ENCODE data around the gene SLC25A45. TPM values are rescaled to one million over a fixed set of nuclear protein-coding genes. Genes with fewer than 3 reads are reported as not detected.

The SLC25A45 gene
- total and polyA plus RNA-seq, 2 donors (not counting 1 experiment from before 2014, with no cell fraction given) = 0.52 to 1.5 TPM

GRCh38 chr11:65384301-65384889 is 1.9 kb upstream of the SLC25A45 start:
- no peak overlapping the region for H2AFZ ChIP-seq (ENCODE audit: low read length)
- H4K20me1 ChIP-seq (ENCODE audit: control insufficient read depth, extremely low read depth, insufficient read depth, low read length) = no peaks in the 10 kb centered on the region
- H3K9me3 ChIP-seq (ENCODE audit: control insufficient read depth, insufficient read depth, low read depth, low read length) = no peaks in the 10 kb centered on the region
- peaks cover 23% of the 10 kb centered on the region for H3K79me2 ChIP-seq (ENCODE audit: control insufficient read depth, insufficient read depth, low read length)
- H3K4me2 ChIP-seq (ENCODE audit: extremely low read depth, insufficient read depth, low read length) = no peak overlapping the region
- DNase-seq (ENCODE audit: low read depth in 2 of 2) = peak; percentile 30 to 73
- TF ChIP-seq EZH2 (IDR thresholded peaks at IDR 0.05; ENCODE audit: low read length, missing control alignments) (no peak), CTCF (conservative IDR thresholded peaks at IDR 0.05 in 1 of 2, IDR thresholded peaks at IDR 0.05 in 1 of 2; ENCODE audit: low read depth in 1 of 2, low read length in 2 of 2) (no peak)
- no peak overlapping the region for H3K4me3 ChIP-seq (replicated peaks in 1 of 4; ENCODE audit: control extremely low read depth in 1 of 4, insufficient read depth in 1 of 4, low read depth in 3 of 4, low read length in 4 of 4)
- H3K27me3 ChIP-seq (ENCODE audit: control insufficient read depth, insufficient read depth, low read length) = no peaks in the 10 kb centered on the region
- no peaks in the 10 kb centered on the region for H3K36me3 ChIP-seq (ENCODE audit: control insufficient read depth, insufficient read depth, low read length)
- H3K9ac ChIP-seq (ENCODE audit: insufficient read depth, low read length) = no peak overlapping the region
- H3K27ac ChIP-seq (ENCODE audit: insufficient read depth, low read length) = peak overlapping the region; percentile 48
- peaks cover 39% of the 10 kb centered on the region for H3K4me1 ChIP-seq (ENCODE audit: control insufficient read depth, extremely low read depth, insufficient read depth, low read length)

- Histone ChIP-seq H3K4me1 (ENCODE audit: control insufficient read depth, extremely low read depth, insufficient read depth, low read length) (peaks cover 36% of the 10 kb centered on the region), H3K9me3 (ENCODE audit: control insufficient read depth, insufficient read depth, low read depth, low read length) (no peaks in the 10 kb centered on the region), H3K4me2 (ENCODE audit: extremely low read depth, insufficient read depth, low read length) (no peak overlapping the region), H3K36me3 (ENCODE audit: control insufficient read depth, insufficient read depth, low read length) (no peaks in the 10 kb centered on the region), H2AFZ (ENCODE audit: low read length) (no peak overlapping the region), H3K4me3 (replicated peaks in 1 of 4; ENCODE audit: control extremely low read depth in 1 of 4, insufficient read depth in 1 of 4, low read depth in 3 of 4, low read length in 4 of 4) (no peak overlapping the region), H3K27ac (ENCODE audit: insufficient read depth, low read length) (peak overlapping the region; percentile 48), H4K20me1 (ENCODE audit: control insufficient read depth, extremely low read depth, insufficient read depth, low read length) (no peaks in the 10 kb centered on the region), H3K27me3 (ENCODE audit: control insufficient read depth, insufficient read depth, low read length) (no peaks in the 10 kb centered on the region), H3K79me2 (ENCODE audit: control insufficient read depth, insufficient read depth, low read length) (peaks cover 18% of the 10 kb centered on the region), H3K9ac (ENCODE audit: insufficient read depth, low read length) (no peak overlapping the region)
- TF ChIP-seq CTCF (conservative IDR thresholded peaks at IDR 0.05 in 1 of 2, IDR thresholded peaks at IDR 0.05 in 1 of 2; ENCODE audit: low read depth in 1 of 2, low read length in 2 of 2) (no peak), EZH2 (IDR thresholded peaks at IDR 0.05; ENCODE audit: low read length, missing control alignments) (no peak)
- no peak for DNase-seq (ENCODE audit: low read depth in 2 of 2)
These were observed 1.3 kb upstream of the SLC25A45 start for GRCh38 chr11:65383778-65384177.

GRCh38 chr11:65382804-65383368 is 440 bp upstream of the SLC25A45 start:
- TF ChIP-seq EZH2 (IDR thresholded peaks at IDR 0.05; ENCODE audit: low read length, missing control alignments) = no peak
- TF ChIP-seq CTCF (conservative IDR thresholded peaks at IDR 0.05 in 1 of 2, IDR thresholded peaks at IDR 0.05 in 1 of 2; ENCODE audit: low read depth in 1 of 2, low read length in 2 of 2) = no peak
- H3K79me2 ChIP-seq (ENCODE audit: control insufficient read depth, insufficient read depth, low read length) = peaks cover 11% of the 10 kb centered on the region
- no peaks in the 10 kb centered on the region for H3K9me3 ChIP-seq (ENCODE audit: control insufficient read depth, insufficient read depth, low read depth, low read length)
- no peak overlapping the region for H2AFZ ChIP-seq (ENCODE audit: low read length)
- no peak for DNase-seq (ENCODE audit: low read depth in 2 of 2)
- no peaks in the 10 kb centered on the region for H4K20me1 ChIP-seq (ENCODE audit: control insufficient read depth, extremely low read depth, insufficient read depth, low read length)
- H3K27me3 ChIP-seq (ENCODE audit: control insufficient read depth, insufficient read depth, low read length) = no peaks in the 10 kb centered on the region
- H3K9ac ChIP-seq (ENCODE audit: insufficient read depth, low read length) = peak overlapping the region; percentile 67
- H3K4me1 ChIP-seq (ENCODE audit: control insufficient read depth, extremely low read depth, insufficient read depth, low read length) = peaks cover 32% of the 10 kb centered on the region
- H3K27ac ChIP-seq (ENCODE audit: insufficient read depth, low read length) = peak overlapping the region; percentile 97
- peak overlapping the region; percentile 27 to 54 (median 47) for H3K4me3 ChIP-seq (replicated peaks in 1 of 4; ENCODE audit: control extremely low read depth in 1 of 4, insufficient read depth in 1 of 4, low read depth in 3 of 4, low read length in 4 of 4)
- H3K4me2 ChIP-seq (ENCODE audit: extremely low read depth, insufficient read depth, low read length) = peak overlapping the region; percentile 83
- H3K36me3 ChIP-seq (ENCODE audit: control insufficient read depth, insufficient read depth, low read length) = no peaks in the 10 kb centered on the region
